Thyroid gland (tissue), 4 donors: Measurements from ENCODE around the gene NCKAP1.

Source experiments
- CTCF ChIP-seq, 6 experiments: fragments of 200-600 bp in 3 of 6; fragments of 450-650 bp in 3 of 6; sonication (generic) in 3 of 6; IDR thresholded peaks; one replicate each; pipeline ENCODE4 v1.5.1; 2016 to 2019; ENCODE audit warnings: antibody characterized with exemption in 6 of 6, mild to moderate bottlenecking in 2 of 6, inconsistent platforms in 1 of 6, moderate library complexity in 1 of 6
- POLR2A ChIP-seq, 2 donors: fragments of 450-650 bp; IDR thresholded peaks; one replicate each; pipeline ENCODE4 v1.6.1; 2017; ENCODE audit warnings: antibody characterized with exemption in 2 of 2, mild to moderate bottlenecking in 2 of 2, moderate library complexity in 1 of 2

- TF ChIP-seq CTCF (IDR thresholded peaks at IDR 0.05), result no peak
- no peak for TF ChIP-seq POLR2A (IDR thresholded peaks at IDR 0.05)
These were observed 94.9 kb downstream of the NCKAP1 start for GRCh38 chr2:182943339-182943738.
